GM12875 (cell line): ENCODE data around the gene DLGAP4.

ENCODE experiments used
- H3K4me3 ChIP-seq: one replicate; pipeline ENCODE4 v1.5.1; 2011; ENCODE audit warnings: low read depth, low read length, control low read depth
- TF ChIP-seq, protein P1 (sequence below): IDR thresholded peaks from 2 replicates; pipeline ENCODE4 v1.5.1; 2011; ENCODE audit warnings: low read depth, mild to moderate bottlenecking, control low read depth, inconsistent platforms, low read length, moderate library complexity, borderline replicate concordance; ENCODE audit not compliant: insufficient read depth

DLGAP4 gene

DNA sequence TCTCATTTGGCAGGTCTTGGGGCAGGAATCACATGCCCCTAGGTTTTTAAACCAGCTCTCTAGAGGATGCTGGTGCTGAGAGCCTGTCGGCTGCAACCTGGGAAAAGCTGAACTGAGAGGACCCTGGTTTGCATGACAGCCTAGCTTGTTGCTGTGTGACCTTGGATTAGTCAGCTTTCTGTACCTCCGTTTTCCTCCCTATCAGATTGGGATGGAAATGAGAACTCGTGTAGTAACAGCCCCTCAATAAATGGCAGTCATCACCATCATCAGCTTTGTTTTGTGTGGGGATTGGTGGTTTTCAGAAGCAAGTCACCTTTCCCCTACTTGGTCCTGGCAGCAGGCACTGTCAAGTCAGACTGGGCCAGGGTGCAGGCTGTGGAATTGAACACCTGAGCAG lies 159.9 kb downstream of the DLGAP4 start:
- TF ChIP-seq, protein P1, sequence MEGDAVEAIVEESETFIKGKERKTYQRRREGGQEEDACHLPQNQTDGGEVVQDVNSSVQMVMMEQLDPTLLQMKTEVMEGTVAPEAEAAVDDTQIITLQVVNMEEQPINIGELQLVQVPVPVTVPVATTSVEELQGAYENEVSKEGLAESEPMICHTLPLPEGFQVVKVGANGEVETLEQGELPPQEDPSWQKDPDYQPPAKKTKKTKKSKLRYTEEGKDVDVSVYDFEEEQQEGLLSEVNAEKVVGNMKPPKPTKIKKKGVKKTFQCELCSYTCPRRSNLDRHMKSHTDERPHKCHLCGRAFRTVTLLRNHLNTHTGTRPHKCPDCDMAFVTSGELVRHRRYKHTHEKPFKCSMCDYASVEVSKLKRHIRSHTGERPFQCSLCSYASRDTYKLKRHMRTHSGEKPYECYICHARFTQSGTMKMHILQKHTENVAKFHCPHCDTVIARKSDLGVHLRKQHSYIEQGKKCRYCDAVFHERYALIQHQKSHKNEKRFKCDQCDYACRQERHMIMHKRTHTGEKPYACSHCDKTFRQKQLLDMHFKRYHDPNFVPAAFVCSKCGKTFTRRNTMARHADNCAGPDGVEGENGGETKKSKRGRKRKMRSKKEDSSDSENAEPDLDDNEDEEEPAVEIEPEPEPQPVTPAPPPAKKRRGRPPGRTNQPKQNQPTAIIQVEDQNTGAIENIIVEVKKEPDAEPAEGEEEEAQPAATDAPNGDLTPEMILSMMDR, result no peak
- no peak overlapping the region for H3K4me3 ChIP-seq

DNA sequence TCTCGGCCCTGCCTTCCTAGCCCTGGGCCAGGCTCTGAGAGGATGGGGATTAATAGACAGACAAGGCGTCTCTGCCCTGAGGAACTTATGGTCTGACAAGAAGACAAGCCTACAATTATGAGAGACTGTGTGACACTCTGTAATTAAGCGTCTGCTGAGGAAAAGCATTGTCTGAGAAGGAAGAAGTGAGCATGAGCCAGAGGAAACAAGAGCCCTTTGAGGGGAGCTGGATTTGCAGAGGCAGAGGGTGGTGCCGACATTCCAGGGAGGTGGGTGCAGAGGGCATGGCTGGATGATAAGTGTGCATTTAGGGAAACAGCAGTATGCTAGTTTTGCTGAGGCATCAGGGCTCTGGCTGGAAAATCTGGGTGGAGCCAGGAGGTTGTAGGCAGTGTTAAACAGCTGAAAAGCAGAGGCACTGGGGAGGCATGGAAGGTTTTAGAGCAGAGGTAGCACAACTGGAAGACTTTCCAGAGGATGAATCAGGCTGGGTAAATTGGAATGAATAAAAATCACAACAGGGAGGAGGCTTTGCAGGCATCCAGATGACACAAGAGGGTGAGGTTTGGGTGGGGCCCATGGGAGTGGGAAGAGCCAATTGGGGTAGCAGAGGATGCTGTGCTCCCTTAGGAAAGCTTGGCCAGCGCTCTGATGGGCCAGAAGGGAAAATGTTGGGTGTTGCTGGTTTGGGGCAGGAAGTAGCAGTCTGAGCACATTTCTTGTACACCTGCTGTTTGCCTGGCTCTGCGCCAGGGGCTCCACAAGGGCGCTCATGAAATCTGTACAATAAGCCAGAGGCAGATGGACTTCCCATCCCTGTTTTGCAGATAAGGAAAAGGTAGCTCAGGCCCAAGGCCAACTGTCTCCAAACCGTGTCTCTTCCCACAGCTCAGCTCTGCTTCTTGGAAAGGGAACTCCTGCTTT lies 161.2 kb downstream of the DLGAP4 start:
- no peak overlapping the region for H3K4me3 ChIP-seq
- TF ChIP-seq, protein P1, result no peak

DNA sequence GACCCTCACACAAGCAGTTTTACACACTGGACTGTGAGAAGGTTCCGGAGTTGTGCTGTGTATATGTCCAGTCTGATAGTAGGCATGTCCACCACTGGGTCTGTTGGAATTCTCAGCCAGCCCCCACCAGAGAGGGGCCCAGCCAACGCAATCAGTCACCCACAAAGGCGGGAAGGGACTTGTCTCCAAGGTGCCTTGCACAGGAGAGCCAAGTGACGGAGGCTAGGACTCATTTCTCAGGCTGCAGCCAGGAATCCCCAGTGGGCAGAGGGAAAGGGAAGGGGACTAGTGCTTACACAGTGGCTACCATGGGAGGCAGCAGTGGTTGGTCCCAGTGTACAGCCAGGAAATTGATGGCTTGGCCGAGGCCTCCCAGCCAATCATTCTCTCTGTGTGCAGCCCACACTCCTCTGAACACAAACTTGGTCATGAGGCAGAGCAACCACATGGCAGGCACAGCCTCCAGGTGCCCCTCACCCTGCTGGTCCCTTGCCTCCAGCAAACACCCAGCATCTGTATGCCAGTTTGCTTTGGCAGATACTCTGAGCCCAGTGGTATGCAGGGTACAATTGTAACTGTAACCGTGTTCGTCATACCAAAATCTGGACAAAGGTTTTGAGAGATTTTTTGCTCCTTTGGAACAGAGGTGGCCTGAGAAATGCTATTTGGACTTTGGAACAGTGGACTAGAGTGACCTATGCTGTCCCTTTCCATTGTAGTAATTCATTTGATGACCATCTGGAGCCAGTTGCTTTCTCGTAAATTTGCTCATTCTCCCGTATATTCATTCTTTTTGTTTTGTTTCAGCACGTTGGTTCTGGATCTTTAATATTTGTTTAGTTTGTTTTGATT lies 162.2 kb downstream of the DLGAP4 start:
- TF ChIP-seq, protein P1, result no peak
- no peak overlapping the region for H3K4me3 ChIP-seq

DNA sequence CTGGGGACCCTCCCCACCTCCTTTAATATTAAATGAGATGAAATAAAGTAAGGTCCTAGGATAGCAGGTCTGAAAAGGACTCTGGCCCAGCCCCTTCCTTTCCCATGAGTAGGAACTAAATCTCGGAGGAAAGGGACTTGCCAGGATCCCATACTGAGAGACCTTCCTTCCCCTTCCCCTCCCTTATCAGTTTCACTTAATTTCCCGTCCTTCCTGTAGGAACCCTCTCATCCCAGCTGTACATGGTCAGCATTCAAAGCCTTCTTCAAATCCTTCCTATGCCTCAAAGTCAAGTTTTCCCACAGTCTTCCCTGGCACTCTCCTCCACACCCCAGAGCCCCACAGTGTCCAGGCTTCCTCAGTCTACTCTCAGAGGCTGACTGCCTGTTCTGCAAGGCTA lies 163.8 kb downstream of the DLGAP4 start:
- no peak overlapping the region for H3K4me3 ChIP-seq

DNA sequence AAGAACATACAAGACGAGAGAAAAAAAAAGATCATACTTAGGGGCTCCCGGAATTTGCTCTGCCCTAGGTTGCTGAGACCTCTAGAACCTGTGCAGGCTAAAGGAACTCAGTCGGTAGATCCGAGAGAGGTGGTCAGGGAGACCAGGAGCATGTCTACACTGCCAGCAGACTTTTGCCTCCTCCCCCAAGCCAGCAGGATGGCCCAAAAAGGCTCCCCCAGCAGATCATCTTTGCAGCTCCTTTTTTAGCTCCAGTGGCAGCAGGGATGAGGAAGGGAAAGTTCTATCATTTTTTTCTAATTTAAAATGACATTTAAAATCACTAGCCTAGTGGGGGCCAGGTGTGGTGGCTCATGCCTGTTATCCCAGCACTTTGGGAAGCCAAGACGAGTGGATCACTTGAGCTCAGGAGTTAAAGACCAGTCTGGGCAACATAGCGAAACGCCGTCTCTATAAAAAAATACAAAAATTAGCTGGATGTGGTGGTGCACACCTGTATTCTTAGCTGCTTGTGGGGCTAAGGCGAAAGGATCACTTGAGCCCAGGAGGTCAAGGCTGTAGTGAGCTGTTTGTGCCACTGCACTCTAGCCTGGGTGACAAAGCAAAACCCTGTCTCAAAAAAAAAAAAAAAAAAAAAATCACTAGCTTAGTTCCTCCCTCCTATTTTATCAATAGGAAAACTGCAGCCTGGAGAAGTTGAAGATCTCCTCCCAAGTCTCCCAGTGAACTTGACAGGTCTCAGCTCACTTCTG lies 165.9 kb downstream of the DLGAP4 start:
- TF ChIP-seq, protein P1, result no peak
- no peak overlapping the region for H3K4me3 ChIP-seq

More for the DNA sequence above, 163.8 kb downstream of the DLGAP4 start:
- TF ChIP-seq, protein P1, result no peak

DNA sequence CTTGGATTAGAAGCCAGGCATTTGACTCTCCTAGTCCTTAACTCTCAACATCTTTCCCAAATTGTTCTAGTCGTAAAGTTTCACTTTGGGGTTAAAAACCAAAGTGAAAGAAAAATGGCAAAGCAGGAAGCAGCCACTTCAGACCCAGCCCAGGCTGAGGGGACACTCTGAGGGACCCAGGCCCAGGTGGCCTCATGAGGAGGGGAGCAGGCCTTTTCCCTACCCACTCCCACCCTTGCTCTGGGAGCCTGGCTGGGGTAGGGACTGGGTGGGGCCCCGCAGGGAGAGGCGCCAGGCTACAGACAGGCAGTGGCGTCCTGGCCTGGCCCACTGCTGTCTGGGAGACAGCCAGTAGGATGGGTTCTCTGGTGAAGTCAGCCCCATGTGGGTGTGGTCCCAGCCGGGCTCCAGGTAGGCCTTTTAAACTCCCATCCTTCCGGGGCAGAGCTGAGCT lies 166.5 kb downstream of the DLGAP4 start:
- TF ChIP-seq, protein P1, result no peak
- no peak overlapping the region for H3K4me3 ChIP-seq
